IMR-90 (cell line): ENCODE data around the gene TBL3. TPM values are rescaled to one million over a fixed set of nuclear protein-coding genes. Genes with fewer than 3 reads are reported as not detected.

Experiments used
- ATAC-seq: fragments of 200-7000 bp; cut with Tn5 transposase; 2 replicates; pipeline ENCODE4 v1.9.1; 2020; ENCODE audit warnings: low read depth, mild to moderate bottlenecking, moderate library complexity
- BruUV-seq: library from RNA; stranded (reverse); fragments of 400-500 nt; replicated peaks from 2 replicates; lab custom pipeline; 2021; lab: Mats Ljungman, UMichigan
- CTCF ChIA-PET: fragments of 300-600 bp; formaldehyde crosslinking; extraction: SDS; loops from one replicate; lab custom pipeline; 2021; ENCODE audit warnings: antibody characterized with exemption; lab: Yijun Ruan, JAX
- POLR2A ChIA-PET: fragments of 300-600 bp; sonication (Branson Sonifier 250); formaldehyde crosslinking; loops from one replicate; lab custom pipeline; 2022; ENCODE audit warnings: antibody characterized with exemption; ENCODE audit not compliant: unreplicated experiment; lab: Charles Lee
- DNase-seq: peaks from one replicate; pipeline ENCODE4 v3.0.0; 2013
- H2AFZ ChIP-seq: replicated peaks from 2 replicates; pipeline ENCODE3; 2013; ENCODE audit warnings: low read length, mild to moderate bottlenecking; ENCODE audit not compliant: poor library complexity
- H2AK5ac ChIP-seq: 2 replicates; pipeline ENCODE4 v1.6.1; 2013; ENCODE audit warnings: low read depth, low read length, inconsistent platforms
- H2AK9ac ChIP-seq: replicated peaks from 2 replicates; pipeline ENCODE3; 2013; ENCODE audit warnings: mild to moderate bottlenecking, low read depth, low read length, moderate library complexity; ENCODE audit not compliant: poor library complexity
- H2BK120ac ChIP-seq: 2 replicates; pipeline ENCODE4 v1.6.1; 2013; ENCODE audit warnings: low read depth, low read length, inconsistent platforms
- H2BK15ac ChIP-seq: 3 replicates; pipeline ENCODE4 v1.6.1; 2013; ENCODE audit warnings: low read depth, low read length, inconsistent platforms
- H2BK20ac ChIP-seq: 2 replicates; pipeline ENCODE4 v1.6.1; 2013; ENCODE audit warnings: low read depth, mild to moderate bottlenecking, inconsistent platforms, low read length, moderate library complexity
- H2BK5ac ChIP-seq: 2 replicates; pipeline ENCODE4 v1.6.1; 2013; ENCODE audit warnings: mild to moderate bottlenecking, low read depth, low read length, inconsistent platforms; ENCODE audit not compliant: poor library complexity, severe bottlenecking
- H3K14ac ChIP-seq: replicated peaks from 2 replicates; pipeline ENCODE4 v1.6.1; 2013; ENCODE audit warnings: low read depth, low read length, inconsistent platforms
- H3K18ac ChIP-seq: 2 replicates; pipeline ENCODE4 v1.6.1; 2013; ENCODE audit warnings: low read depth, low read length, control low read depth
- H3K23ac ChIP-seq: 2 replicates; pipeline ENCODE4 v1.6.1; 2013; ENCODE audit warnings: low read depth, low read length, inconsistent platforms
- H3K27ac ChIP-seq: 2 replicates; pipeline ENCODE4 v1.5.1; 2013; ENCODE audit warnings: mild to moderate bottlenecking, control low read depth, low read length; ENCODE audit not compliant: insufficient read depth
- H3K27me3 ChIP-seq: 2 replicates; pipeline ENCODE4 v1.6.1; 2013; ENCODE audit warnings: low read length; ENCODE audit not compliant: control insufficient read depth, insufficient read depth
- H3K36me3 ChIP-seq: 2 replicates; pipeline ENCODE4 v1.6.1; 2013; ENCODE audit warnings: low read length, mixed read lengths; ENCODE audit not compliant: control insufficient read depth, insufficient read depth
- H3K4ac ChIP-seq: 2 replicates; pipeline ENCODE4 v1.6.1; 2013; ENCODE audit warnings: low read depth, low read length, inconsistent platforms
- H3K4me1 ChIP-seq: 2 replicates; pipeline ENCODE4 v1.6.1; 2013; ENCODE audit warnings: low read length, mixed read lengths; ENCODE audit not compliant: control insufficient read depth, insufficient read depth
- H3K4me2 ChIP-seq: 2 replicates; pipeline ENCODE4 v1.6.1; 2013; ENCODE audit warnings: low read depth, mild to moderate bottlenecking, control low read depth, low read length, moderate library complexity
- H3K4me3 ChIP-seq: 2 replicates; pipeline ENCODE4 v1.5.1; 2013; ENCODE audit warnings: low read depth, mild to moderate bottlenecking, control low read depth, low read length, moderate library complexity; ENCODE audit not compliant: insufficient read depth
- H3K56ac ChIP-seq: 2 replicates; pipeline ENCODE4 v1.6.1; 2013; ENCODE audit warnings: low read length, inconsistent platforms; ENCODE audit not compliant: insufficient read depth; ENCODE audit errors: extremely low read depth
- H3K79me1 ChIP-seq, 2 experiments: 2 replicates each; pipeline ENCODE4 v1.6.1; 2013; ENCODE audit warnings: low read length in 2 of 2, inconsistent platforms in 1 of 2, low read depth in 1 of 2
- H3K9ac ChIP-seq: 2 replicates; pipeline ENCODE4 v1.6.1; 2013; ENCODE audit warnings: low read depth, low read length, control low read depth
- H3K9me1 ChIP-seq: 2 replicates; pipeline ENCODE4 v1.6.1; 2013; ENCODE audit warnings: low read length, inconsistent platforms; ENCODE audit not compliant: insufficient read depth
- H3K9me3 ChIP-seq: 2 replicates; pipeline ENCODE4 v1.6.1; 2013; ENCODE audit warnings: low read length; ENCODE audit not compliant: control insufficient read depth, insufficient read depth
- H4K20me1 ChIP-seq: 2 replicates; pipeline ENCODE4 v1.6.1; 2013; ENCODE audit warnings: low read length, inconsistent platforms; ENCODE audit not compliant: insufficient read depth
- H4K5ac ChIP-seq: 2 replicates; pipeline ENCODE4 v1.6.1; 2013; ENCODE audit warnings: mild to moderate bottlenecking, low read depth, low read length, control low read depth
- H4K8ac ChIP-seq, 2 experiments: 2 replicates each; pipeline ENCODE4 v1.6.1; 2013; ENCODE audit warnings: low read depth in 2 of 2, low read length in 2 of 2, control low read depth in 1 of 2, inconsistent platforms in 1 of 2
- H4K91ac ChIP-seq: 2 replicates; pipeline ENCODE4 v1.6.1; 2013; ENCODE audit warnings: low read depth, low read length, inconsistent platforms; ENCODE audit not compliant: insufficient read depth
- BHLHE40 ChIP-seq: fragments of 150-350 bp; IDR thresholded peaks from 2 replicates; pipeline ENCODE4 v1.6.1; 2016; ENCODE audit warnings: mild to moderate bottlenecking, low read depth, low read length
- CHD1 ChIP-seq: IDR thresholded peaks from 2 replicates; pipeline ENCODE4 v1.6.1; 2012; ENCODE audit warnings: low read depth, low read length, improper control_type of control experiment
- MAFK ChIP-seq: IDR thresholded peaks from 2 replicates; pipeline ENCODE4 v1.6.1; 2012; ENCODE audit warnings: low read depth, low read length, improper control_type of control experiment
- MAZ ChIP-seq: IDR thresholded peaks from 2 replicates; pipeline ENCODE4 v1.6.1; 2012; ENCODE audit warnings: low read depth, mild to moderate bottlenecking, low read length, improper control_type of control experiment, moderate library complexity, borderline replicate concordance
- NFE2L2 ChIP-seq: fragments of 150-350 bp; IDR thresholded peaks from 2 replicates; pipeline ENCODE4 v1.6.1; 2016; ENCODE audit warnings: low read depth, mild to moderate bottlenecking, low read length
- POLR2A ChIP-seq: IDR thresholded peaks from 2 replicates; pipeline ENCODE4 v1.6.1; 2012; ENCODE audit warnings: mild to moderate bottlenecking, low read depth, low read length
- RAD21 ChIP-seq: IDR thresholded peaks from 2 replicates; pipeline ENCODE4 v1.6.1; 2012; ENCODE audit warnings: low read length, improper control_type of control experiment
- RCOR1 ChIP-seq: IDR thresholded peaks from 2 replicates; pipeline ENCODE4 v1.6.1; 2012; ENCODE audit warnings: mild to moderate bottlenecking, low read length, improper control_type of control experiment; ENCODE audit not compliant: insufficient replicate concordance
- RFX5 ChIP-seq: IDR thresholded peaks from 2 replicates; pipeline ENCODE4 v1.8.0; 2012; ENCODE audit warnings: low read depth, mild to moderate bottlenecking, low read length, moderate library complexity
- USF2 ChIP-seq: fragments of 150-350 bp; IDR thresholded peaks from 2 replicates; pipeline ENCODE4 v1.6.1; 2017; ENCODE audit warnings: mild to moderate bottlenecking, antibody characterized with exemption, low read length, low read depth
- WGBS, 2 experiments: methylation state at CpG; one replicate each; pipeline versions ENCODE4 v1.1.5 to v1.1.7; 2013; ENCODE audit warnings: missing lambda C conversion rate in 2 of 2; ENCODE audit not compliant: insufficient read length in 1 of 2; ENCODE audit errors: extremely low coverage in 2 of 2; 5-methylcytosine and 5-hydroxymethylcytosine counted together
- dilution Hi-C: fragments of 300-500 bp; cut with HindIII; formaldehyde crosslinking; loops from one replicate; pipeline ENCODE4 v1.14.3; 2018; ENCODE audit warnings: low sequenced_read_pairs; ENCODE audit not compliant: unreplicated experiment
- in situ Hi-C: fragments of 300-500 bp; cut with MboI; formaldehyde crosslinking; loops from 3 replicates; pipeline ENCODE4 v1.14.3; 2019; ENCODE audit warnings: low sequenced_read_pairs, inconsistent platforms, mixed read lengths
- intact Hi-C: fragments of 100-400 bp; cut with micrococcal nuclease; formaldehyde crosslinking; loops from 2 replicates; pipeline ENCODE4 v1.10.0; 2022
- polyA plus RNA-seq, 3 experiments: library from polyadenylated mRNA; depleted of rRNA; stranded (reverse); fragments of >200 nt; gene quantifications; 2 replicates each; pipeline ENCODE4 v1.2.3, GENCODE V29; 2012; ENCODE audit warnings: low replicate concordance in 1 of 3
- total RNA-seq: library from RNA; depleted of rRNA; stranded (reverse); fragments of >200 nt; gene quantifications from 2 replicates; pipeline ENCODE4 v1.2.3, GENCODE V29; 2012
- TF ChIP-seq, protein P1 (sequence below): fragments of 150-350 bp; IDR thresholded peaks from 2 replicates; pipeline ENCODE4 v1.6.1; 2016; ENCODE audit warnings: low read depth, mild to moderate bottlenecking, low read length, moderate library complexity, borderline replicate concordance

Gene TBL3
- total and polyA plus RNA-seq, 2 of the 4 experiments (the other 2 are of a cell fraction): 38.5 to 60.8 TPM

GRCh38 chr16:1997494-1998359 lies 25.9 kb downstream of the TBL3 start:
- CTCF ChIA-PET: no interaction called here
- Histone ChIP-seq H4K20me1 (peaks cover 26% of the 10 kb centered on the region), H3K9me1 (peaks cover 31% of the 10 kb centered on the region), H3K4me3 (no peak overlapping the region), H3K14ac (peak overlapping the region; percentile 71), H3K27me3 (no peaks in the 10 kb centered on the region), H3K36me3 (peaks cover 45% of the 10 kb centered on the region), H2AK9ac (no peak overlapping the region), H4K5ac (peak overlapping the region; percentile 76), H3K18ac (peak overlapping the region; percentile 70), H3K4ac (peak overlapping the region; percentile 86), H2BK5ac (peak overlapping the region; percentile 96), H2BK120ac (peak overlapping the region; percentile 76), H3K4me2 (peak overlapping the region; percentile 57), H2BK20ac (peak overlapping the region; percentile 52; the same call in 1 of the 2 replicates), H3K23ac (peak overlapping the region; percentile 79; the same call in 1 of the 2 replicates), H3K9me3 (no peaks in the 10 kb centered on the region), H3K79me1 (peaks cover 5 to 49% of the 10 kb centered on the region in 2 experiments; a peak in 3 of 4 replicates), H4K91ac (peak overlapping the region; percentile 62; the same call in 1 of the 2 replicates), H3K9ac (0 out of 2 replicates have a peak overlapping the region, but pooled peaks have one; percentile 13), H3K27ac (peak overlapping the region; percentile 88), H2BK15ac (no peak overlapping the region), H2AK5ac (peak overlapping the region; percentile 85; the same call in 1 of the 2 replicates), H3K56ac (peak overlapping the region; percentile 0; the same call in 1 of the 2 replicates), H3K4me1 (peaks cover 21% of the 10 kb centered on the region), H4K8ac (peak overlapping the region in 1 of 2 experiments; percentile 42; a peak in 2 of 4 replicates), H2AFZ (no peak overlapping the region)
- TF ChIP-seq RAD21 (no peak), POLR2A (no peak), USF2 (no peak), BHLHE40 (no peak), NFE2L2 (no peak), CHD1 (no peak), RFX5 (no peak), MAFK (no peak), MAZ (no peak), RCOR1 (no peak)
- TF ChIP-seq, protein P1, sequence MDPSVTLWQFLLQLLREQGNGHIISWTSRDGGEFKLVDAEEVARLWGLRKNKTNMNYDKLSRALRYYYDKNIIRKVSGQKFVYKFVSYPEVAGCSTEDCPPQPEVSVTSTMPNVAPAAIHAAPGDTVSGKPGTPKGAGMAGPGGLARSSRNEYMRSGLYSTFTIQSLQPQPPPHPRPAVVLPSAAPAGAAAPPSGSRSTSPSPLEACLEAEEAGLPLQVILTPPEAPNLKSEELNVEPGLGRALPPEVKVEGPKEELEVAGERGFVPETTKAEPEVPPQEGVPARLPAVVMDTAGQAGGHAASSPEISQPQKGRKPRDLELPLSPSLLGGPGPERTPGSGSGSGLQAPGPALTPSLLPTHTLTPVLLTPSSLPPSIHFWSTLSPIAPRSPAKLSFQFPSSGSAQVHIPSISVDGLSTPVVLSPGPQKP: no peak
- dilution Hi-C loops (no loop called here), in situ Hi-C loops (no loop called here), intact Hi-C loops (no loop called here)
- BruUV-seq: TSS peak; percentile 56
- ATAC-seq (peak; percentile 82), DNase-seq (peak; percentile 75)
- WGBS, 2 experiments: 84% methylated on average over 14 of the region's 26 CpGs; no CpG with 5 or more reads in 1 of the 2 experiments
- POLR2A ChIA-PET: no interaction called here
